Measurements from ENCODE around the gene ARL5C. TPM values are rescaled to one million over a fixed set of nuclear protein-coding genes. Genes with fewer than 3 reads are reported as not detected.

ARL5C gene
- total RNA-seq, 2 experiments from 2014 or later, result not detected

GRCh38 chr17:39145143-39145542, 20.8 kb downstream of the ARL5C start:
- H3K27me3 Mint-ChIP-seq, result no peaks in the 10 kb centered on the region
- no peak overlapping the region for H3K4me3 Mint-ChIP-seq
- ChIA-PET CTCF (interaction anchor here (1.0 to 3.9 kb wide), 6 partner anchors 8 to 479 kb away, joined by 3 to 23 read pairs (median 10); no protein-coding TSS in a partner anchor), POLR2A (interaction anchor here (2.1 kb wide), 1 partner anchor 8 kb away, joined by 8 read pairs; no protein-coding TSS in a partner anchor)
- peaks cover 24% of the 10 kb centered on the region for H3K4me1 Mint-ChIP-seq (ENCODE audit: low read depth)
- H3K9me3 Mint-ChIP-seq, result no peaks in the 10 kb centered on the region
- no peak overlapping the region for H3K27ac Mint-ChIP-seq
- no peaks in the 10 kb centered on the region for H3K36me3 Mint-ChIP-seq (ENCODE audit: low read depth)
- intact Hi-C loops (cut with micrococcal nuclease), result no loop called here
- no peak for TF ChIP-seq CTCF (IDR thresholded peaks at IDR 0.05)
- ATAC-seq, result no peak
- DNase-seq, result no peak

- DNase-seq, result no peak
Observed at GRCh38 chr17:39144416-39144840, 21.5 kb downstream of the ARL5C start.

GRCh38 chr17:39143552-39144093, 22.3 kb downstream of the ARL5C start:
- Mint-ChIP-seq H3K36me3 (ENCODE audit: low read depth) (no peaks in the 10 kb centered on the region), H3K27me3 (no peaks in the 10 kb centered on the region), H3K4me1 (ENCODE audit: low read depth) (peaks cover 13% of the 10 kb centered on the region), H3K27ac (no peak overlapping the region), H3K4me3 (no peak overlapping the region), H3K9me3 (no peaks in the 10 kb centered on the region)
- intact Hi-C loops (cut with micrococcal nuclease), result no loop called here
- ChIA-PET POLR2A (interaction anchor here (1.0 to 2.1 kb wide), 2 partner anchors 10 to 56 kb away, joined by 3 to 8 read pairs; partner anchors contain the start of gene RPL19), CTCF (interaction anchor here (1.0 to 3.9 kb wide), 6 partner anchors 10 to 382 kb away, joined by 3 to 23 read pairs (median 10); no protein-coding TSS in a partner anchor)
- DNase-seq (no peak), ATAC-seq (no peak)
- no peak for TF ChIP-seq CTCF (IDR thresholded peaks at IDR 0.05)

More at GRCh38 chr17:39144416-39144840, 21.5 kb downstream of the ARL5C start:
- Mint-ChIP-seq H3K27ac (no peak overlapping the region), H3K4me3 (no peak overlapping the region), H3K36me3 (ENCODE audit: low read depth) (no peaks in the 10 kb centered on the region), H3K4me1 (ENCODE audit: low read depth) (peaks cover 19% of the 10 kb centered on the region), H3K27me3 (no peaks in the 10 kb centered on the region), H3K9me3 (no peaks in the 10 kb centered on the region)
- CTCF ChIA-PET, result interaction anchor here (1.0 to 3.9 kb wide), 8 partner anchors 9 to 479 kb away, joined by 3 to 23 read pairs (median 6); no protein-coding TSS in a partner anchor
- TF ChIP-seq CTCF (IDR thresholded peaks at IDR 0.05), result no peak
- intact Hi-C loops (cut with micrococcal nuclease), result no loop called here
- ATAC-seq, result no peak
- POLR2A ChIA-PET, result interaction anchor here (1.0 to 2.1 kb wide), 2 partner anchors 9 to 55 kb away, joined by 3 to 8 read pairs; partner anchors contain the start of gene RPL19

- Mint-ChIP-seq H3K9me3 (no peaks in the 10 kb centered on the region), H3K27ac (no peak overlapping the region), H3K27me3 (no peaks in the 10 kb centered on the region), H3K4me1 (ENCODE audit: low read depth) (peaks cover 8% of the 10 kb centered on the region), H3K36me3 (ENCODE audit: low read depth) (no peaks in the 10 kb centered on the region), H3K4me3 (no peak overlapping the region)
- POLR2A ChIA-PET, result no interaction called here
- CTCF ChIA-PET, result interaction anchor here (1.6 kb wide), 1 partner anchor 32 kb away, joined by 5 read pairs; no protein-coding TSS in a partner anchor
- ATAC-seq (no peak), DNase-seq (no peak)
- intact Hi-C loops (cut with micrococcal nuclease), result no loop called here
- no peak for TF ChIP-seq CTCF (IDR thresholded peaks at IDR 0.05)
Observed at GRCh38 chr17:39141915-39142664, 23.9 kb downstream of the ARL5C start.

- no peaks in the 10 kb centered on the region for H3K27me3 Mint-ChIP-seq
- H3K4me3 Mint-ChIP-seq, result no peak overlapping the region
- H3K36me3 Mint-ChIP-seq (ENCODE audit: low read depth), result no peaks in the 10 kb centered on the region
- H3K27ac Mint-ChIP-seq, result no peak overlapping the region
- no peak for ATAC-seq
- ChIA-PET POLR2A (no interaction called here), CTCF (interaction anchor here (1.6 kb wide), 1 partner anchor 33 kb away, joined by 5 read pairs; no protein-coding TSS in a partner anchor)
- TF ChIP-seq CTCF (IDR thresholded peaks at IDR 0.05), result no peak
- H3K4me1 Mint-ChIP-seq (ENCODE audit: low read depth), result peaks cover 8% of the 10 kb centered on the region
- intact Hi-C loops (cut with micrococcal nuclease), result no loop called here
- no peaks in the 10 kb centered on the region for H3K9me3 Mint-ChIP-seq
- no peak for DNase-seq
Observed at GRCh38 chr17:39141294-39141693, 24.7 kb downstream of the ARL5C start.
